Stimulated activated CD8-positive, alpha-beta memory T cell treated with anti-CD3 and anti-CD28 coated beads, Interleukin-2, amount 100 ng/mL, for 1 hour (primary cell): ENCODE results near the gene KCND3.

ENCODE experiments used
- DNase-seq, 2 donors: peaks; one replicate each; pipeline ENCODE4 v3.0.0-alpha.2; 2020; ENCODE audit warnings: low read depth in 2 of 2

Gene KCND3

DNA sequence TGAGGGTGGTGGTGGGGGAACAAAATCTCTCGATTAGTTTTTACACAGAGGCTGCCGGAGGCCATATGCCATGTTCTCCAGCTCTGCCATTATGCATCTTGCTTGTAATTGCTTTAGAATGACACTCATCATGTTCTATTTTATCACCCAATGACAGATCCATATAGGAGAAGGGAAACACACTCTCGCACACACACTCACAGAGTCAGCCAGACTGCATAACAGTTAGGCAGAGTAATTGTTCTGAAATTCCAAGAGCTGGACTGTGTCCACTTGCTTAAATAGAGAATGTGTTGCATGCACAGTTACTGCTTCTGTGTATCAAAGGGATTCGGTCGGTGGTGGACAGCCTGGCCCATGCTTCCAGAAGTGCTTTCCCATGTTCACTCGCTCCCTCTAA, 30.6 kb downstream of the KCND3 start:
- DNase-seq = no peak

DNA sequence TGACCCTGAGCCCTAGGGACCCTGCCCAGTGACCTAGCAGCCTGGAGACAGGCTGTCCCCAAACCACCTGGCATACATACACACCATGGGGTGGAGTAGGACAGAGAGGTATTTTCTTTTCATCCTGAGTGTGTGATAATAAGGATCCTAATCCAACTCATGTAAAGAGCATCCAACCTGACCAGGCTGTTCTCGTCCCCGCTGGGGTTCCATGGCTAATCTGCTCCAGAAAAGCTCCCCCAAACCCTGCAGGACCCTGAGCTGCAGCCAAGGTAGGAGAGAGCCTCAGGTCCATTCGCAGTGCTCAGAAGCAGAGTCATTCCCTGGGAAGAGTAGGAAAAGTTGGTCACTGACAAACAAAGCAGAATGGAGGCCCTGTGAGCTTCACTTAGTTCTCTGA, 31.4 kb downstream of the KCND3 start:
- no peak for DNase-seq

DNA sequence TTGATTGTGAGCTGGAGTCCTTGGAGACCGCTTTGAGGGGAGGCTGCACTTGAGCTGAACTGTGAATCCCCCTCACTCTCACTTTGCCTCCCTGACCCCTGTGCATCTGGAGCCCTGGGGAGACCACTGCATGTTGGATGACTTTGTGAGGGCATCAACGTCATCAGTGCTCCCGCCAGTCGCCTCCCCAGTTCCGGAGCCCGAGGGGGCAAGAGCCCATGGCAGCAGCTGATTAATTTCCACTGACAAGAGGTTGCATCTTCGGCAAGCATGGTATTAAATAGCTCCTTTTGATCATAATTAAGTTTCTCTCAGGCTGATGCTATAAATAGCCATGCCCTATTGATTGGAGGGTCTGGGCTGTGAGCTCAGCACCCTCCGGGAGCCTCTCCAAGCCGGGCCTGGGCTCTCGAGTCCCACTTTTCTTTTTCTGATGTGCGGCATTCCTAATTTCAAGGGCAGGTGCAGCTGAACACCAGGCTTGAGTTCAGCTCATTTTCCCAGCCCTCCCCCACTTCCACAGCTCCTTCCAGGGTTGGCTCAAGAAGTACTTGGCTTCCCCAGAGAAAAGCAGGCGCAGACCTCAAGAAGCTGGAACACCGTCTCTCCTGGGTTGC, 33.2 kb downstream of the KCND3 start:
- DNase-seq = no peak

DNA sequence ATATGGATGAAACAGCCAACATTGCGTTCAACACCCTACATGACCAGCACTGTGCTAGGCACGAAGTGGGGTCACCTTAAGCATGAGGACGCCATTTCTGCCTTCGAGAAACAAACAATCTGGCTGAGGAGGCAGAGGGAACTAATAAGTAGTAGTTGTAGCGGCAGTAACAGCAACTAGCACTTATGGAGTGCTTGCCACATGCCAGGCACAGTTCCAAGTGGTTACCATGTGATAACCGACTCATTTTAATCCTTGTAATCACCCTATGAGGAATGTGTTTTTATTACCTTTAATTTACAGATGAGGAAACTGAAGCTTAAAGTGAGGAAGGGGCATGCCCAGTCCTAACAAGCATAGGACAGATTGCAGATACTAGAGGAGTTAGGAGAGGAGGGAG, 33.7 kb downstream of the KCND3 start:
- DNase-seq = no peak

DNA sequence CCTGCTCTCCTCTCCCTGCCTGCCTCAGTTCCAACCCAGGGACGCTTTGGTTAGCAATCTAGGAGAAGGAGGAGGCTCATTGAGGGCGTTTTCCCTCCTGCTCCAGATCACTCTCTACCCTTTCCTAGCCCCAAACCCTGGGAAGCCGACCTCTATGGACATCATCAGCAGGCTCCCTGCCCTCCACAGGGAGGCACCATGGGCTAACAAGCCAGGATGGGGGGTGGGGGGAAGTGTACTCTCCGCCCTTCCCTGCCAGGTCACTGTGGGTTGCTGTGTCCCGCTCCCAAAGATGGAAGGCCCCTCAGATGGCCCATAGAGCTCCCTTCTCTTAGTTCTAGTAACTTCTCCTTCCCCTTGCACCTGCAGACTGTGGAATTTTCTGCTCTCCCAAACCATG, 35.7 kb downstream of the KCND3 start:
- DNase-seq = no peak

DNA sequence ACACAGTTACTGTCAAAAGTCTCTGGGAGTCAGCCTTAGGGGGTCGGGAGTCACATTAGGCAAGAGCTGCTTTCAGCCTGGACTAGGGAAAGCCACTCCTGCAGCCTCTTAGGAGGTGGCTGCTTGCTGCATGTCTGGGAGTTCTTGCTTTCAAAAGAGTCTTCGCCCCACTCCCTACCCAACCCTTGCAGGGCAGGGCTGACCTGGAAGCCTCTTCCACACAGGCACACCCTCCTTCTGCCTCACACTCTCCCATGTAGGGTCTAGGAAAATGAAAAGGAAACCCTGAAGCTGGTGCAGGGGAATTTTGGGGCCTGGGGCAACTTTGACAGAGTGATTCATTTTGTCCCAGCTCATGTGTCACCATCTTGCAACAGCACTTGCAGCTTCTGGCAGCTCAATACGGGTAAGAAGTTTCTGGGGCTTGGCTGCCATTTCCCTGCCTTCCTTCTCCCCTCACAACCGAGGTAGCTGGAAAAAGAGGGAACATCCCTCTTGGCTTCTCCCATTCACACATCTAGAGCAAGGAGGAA, 37.3 kb downstream of the KCND3 start:
- no peak for DNase-seq

DNA sequence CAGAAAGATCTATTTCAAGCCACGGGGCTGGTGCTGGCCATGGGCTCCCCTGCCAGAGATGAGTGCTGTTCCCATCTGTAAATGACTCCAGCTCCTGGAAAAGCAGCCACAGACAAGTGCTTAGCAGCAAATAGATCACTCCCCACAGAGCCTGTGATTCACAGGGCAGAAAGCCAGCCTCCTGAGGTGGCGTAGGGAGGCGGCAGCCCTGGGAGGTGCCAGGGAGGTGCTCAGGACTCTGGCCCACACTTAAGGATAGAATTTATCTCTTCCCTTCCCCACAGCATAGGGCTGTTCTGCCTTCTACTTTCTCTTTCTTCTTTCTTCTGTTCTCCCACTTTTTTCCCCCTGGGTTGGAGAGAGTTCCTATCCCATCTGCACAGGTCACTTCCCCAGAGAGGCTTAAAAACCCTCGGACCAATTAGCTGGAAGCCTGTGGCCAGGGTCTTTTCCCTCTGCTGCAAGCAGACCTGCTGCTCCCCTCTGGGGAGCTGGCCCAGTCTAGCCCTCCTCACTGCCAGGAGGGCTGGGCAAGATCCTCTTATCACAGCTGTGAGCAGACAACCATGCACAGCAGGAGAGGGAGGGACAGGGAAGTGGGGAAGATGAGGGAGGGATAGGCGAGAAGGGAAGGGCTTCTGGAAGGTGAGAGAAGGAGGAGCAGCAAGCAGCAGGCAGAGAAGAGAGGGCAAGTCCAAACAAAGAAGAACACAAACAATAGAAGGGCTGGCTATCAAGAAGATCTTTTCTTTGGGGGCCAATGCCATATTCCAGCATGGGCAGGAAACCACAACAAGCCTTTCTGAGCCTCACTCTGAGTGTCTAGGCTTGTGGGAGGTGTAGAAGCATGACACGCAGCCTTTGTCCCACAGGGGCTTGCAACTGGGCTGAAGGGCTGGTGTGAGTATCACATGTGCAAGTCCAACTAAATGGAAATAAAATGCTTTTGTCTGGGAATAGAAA, 41.0 kb downstream of the KCND3 start:
- DNase-seq = no peak

DNA sequence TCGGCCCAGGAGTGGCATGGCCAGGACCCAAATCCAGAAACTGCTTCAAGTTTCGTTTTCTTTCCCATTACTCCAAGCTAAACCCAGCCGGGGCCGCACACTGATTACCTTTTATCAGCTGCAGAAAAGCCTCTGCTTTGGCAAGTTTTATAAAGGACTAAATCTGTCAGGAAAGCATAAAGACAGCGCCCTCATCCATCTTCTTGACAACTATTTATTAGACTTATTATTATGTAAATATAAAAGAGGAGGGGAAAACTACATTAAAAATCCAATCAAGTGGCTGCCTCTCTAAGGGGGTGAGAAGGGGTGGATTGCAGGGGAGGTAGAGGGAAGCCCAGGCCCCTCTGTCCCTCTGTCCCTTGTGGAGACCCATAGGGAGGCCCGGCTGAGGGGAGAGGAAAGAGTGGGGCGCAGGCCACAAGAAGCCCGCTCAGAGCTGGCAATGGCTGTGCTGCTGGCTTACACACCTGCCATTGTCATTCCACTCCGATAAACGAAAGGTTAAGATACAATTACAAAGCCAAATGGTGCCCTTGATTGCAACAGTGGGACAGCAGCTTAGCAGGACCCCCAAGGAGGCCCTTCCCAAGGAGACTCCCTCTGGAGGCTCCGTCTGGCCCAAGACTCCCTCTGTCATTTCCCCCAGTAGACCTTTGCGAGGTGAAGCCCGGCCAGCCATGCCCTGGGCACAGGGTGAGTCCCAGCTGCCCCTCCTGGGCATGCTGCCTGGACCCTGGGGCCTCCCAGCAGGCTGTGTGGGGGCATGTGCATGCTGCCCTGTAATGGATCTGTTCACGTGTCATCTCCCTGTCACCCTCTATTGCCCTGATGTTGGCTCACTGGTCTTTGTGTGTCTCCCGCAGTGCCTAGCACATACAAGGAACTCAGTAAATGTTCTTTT, 45.4 kb downstream of the KCND3 start:
- no peak for DNase-seq

DNA sequence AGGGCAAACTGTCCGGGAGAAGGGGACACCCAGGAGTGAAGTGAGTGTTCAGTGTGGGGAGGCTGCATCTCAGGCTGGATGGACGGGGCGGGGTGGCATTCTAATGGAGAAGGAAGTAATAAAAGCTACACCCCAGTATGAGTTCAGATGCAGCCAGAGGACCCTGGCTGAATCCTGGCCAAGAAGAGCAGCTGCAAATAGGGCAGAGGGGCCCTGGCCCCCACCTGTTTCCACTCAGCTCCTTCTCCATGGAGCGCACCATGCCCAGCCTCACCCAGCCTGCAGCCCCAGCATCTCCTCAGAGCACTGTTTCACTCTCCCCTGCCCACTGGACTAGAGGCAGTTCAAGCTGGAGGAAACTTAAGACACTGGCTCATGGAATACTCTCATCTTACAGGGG, 46.4 kb downstream of the KCND3 start:
- DNase-seq = no peak

DNA sequence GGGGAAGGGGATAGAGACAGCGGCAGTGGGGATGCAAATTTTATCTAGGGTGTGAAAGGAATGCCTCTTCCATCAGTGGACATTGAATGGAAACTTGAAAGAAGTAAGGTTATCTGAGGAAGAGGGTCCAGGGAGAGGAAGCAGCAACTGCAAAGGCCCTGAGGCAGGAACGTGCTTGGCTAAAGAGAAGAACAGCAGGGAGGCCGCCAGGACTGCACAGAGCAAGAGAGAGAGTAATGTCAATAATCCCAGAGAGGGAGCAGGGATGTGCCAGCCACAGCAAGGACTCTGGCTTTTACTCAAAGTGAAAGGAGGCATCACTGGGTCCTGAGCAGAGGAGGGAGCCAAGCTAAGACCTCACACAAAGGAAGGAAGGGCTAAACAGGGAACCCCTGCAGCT, 50.9 kb downstream of the KCND3 start:
- DNase-seq = no peak

DNA sequence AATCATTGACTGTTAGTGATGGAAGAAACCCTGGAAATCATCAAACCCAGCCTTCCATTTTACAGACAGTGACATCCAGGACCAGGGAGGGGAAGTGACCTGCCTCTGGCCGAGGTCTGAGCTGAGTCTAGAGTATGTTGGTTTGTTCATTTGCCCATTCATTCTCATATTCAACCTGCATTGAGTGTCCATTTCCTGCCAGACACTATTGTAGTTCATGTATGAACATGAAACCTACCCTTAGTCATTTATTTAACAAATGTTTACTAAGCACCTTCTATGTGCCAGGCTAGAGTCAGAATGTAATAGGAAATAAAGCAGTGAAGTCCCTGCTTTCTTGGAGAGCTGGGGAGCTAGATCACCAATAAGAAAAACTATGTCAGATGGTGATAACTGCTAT, 51.3 kb downstream of the KCND3 start:
- no peak for DNase-seq

DNA sequence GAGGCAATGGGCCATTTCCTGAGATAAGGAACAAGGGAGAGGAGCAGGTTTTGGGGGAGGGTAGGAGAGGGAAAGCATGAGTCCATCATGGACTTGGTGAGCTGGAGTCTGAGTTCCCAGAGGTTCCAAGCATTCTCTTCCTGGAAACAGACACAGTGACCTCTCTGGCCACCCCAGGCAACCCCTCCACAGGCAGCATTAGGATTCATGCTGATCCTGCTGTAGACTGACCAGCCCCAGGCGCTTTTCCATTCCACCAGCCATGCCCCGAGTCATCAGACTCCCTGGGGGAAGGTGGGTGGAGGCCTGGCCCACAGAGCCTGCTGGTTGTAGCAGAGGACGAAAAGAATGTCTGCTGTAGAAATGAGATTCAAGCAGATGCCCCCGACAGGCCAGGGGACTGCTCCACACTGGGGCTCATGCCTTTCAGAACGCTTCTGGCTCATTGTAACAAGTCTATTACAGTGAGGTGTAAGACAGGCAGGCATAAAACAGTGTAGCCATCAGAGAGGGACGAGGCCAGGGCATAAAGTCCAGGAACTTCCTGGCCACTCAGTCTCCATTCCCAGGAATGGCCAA, 52.2 kb downstream of the KCND3 start:
- DNase-seq = no peak

DNA sequence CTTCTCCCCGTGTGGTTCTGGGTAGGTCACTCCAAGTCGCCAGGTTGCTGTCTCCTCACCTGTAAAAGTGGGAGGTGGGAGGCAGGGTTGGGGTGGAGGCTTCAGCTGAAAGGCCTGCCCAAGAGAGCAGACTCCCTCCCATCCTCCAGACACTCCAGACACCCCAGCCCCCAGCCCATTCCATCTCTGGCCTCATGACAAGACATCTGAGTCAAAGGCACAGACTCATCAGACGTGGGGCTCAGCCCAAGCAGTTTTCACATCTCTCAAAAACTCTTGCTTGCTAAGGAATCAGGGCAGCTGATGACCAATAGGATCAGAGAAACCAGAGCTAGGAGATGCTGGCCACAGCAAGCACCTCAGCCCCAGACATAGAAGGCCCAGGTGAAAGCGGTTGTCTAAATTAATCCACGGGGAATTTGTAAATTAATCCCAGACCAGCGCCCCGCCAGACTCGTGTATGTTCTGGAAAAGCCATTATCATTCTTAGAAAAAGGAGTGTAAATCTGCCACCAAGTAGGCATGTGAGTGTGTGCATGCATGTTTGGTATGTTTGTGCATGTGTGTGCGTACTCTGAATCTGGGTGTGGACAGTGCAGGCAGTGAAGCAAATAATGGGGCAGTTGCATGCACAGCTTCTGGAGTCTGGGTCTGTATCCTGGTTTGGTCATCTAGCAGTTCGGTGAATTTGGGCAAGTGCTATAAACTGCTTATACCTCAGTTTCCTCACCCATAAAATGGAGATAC, 55.2 kb downstream of the KCND3 start:
- no peak for DNase-seq

DNA sequence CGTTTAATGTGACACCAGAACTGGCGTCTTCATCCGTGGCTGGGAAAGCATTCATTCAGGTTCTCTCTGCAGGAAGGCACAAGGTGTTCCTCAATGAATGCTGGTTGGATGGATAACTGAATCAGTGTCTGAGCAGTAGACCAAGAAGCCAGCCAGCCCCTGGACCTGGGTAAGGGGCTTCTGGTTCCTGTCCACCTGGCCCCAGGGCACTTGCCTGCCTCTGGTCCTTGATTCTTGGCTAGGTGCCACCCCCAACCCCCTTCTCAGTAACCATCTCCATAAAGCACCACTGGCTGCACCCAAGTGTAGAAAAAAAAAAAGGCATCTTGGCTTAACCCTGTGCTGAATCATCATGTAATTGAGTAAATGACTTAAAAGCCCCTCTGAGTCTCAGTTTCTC, 59.1 kb downstream of the KCND3 start:
- DNase-seq = no peak

DNA sequence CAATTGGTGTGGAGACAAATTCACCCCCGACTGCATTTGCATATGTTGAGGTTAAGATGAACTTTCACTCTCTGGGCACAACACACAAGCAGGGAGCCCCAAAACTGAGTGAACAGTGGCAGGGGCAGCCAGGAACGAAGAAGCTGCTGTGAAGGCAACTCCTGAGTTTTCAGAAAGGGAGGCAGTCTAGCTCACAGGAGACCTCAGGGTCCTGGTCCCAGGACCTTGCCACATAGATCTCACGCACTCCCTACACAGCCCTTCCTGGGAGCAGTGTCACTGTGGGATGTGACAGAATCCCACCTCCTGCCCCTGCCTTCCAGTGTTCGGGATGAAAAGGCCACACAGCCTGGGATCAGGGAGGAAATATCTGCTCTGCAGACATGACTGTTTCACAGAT, 60.9 kb downstream of the KCND3 start:
- no peak for DNase-seq

DNA sequence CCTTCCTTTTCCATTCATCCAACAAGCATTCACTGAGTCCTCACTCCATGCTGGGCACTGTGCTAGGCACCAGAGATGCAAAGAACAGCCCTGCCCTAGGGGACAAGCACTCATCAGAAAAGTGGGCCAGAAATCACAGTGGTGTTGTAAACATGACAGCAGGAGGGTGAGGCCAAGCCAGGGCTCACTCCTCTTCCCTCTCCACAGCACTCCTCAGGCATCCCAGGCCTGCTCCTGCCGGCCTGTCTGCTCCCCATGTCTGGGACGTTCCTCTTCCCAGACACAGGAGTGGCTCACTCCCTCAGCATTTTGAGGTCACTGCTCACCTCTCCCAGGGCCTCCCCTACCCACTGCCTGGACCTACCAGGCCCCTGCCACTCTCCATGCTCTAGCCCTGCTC, 61.8 kb downstream of the KCND3 start:
- no peak for DNase-seq

DNA sequence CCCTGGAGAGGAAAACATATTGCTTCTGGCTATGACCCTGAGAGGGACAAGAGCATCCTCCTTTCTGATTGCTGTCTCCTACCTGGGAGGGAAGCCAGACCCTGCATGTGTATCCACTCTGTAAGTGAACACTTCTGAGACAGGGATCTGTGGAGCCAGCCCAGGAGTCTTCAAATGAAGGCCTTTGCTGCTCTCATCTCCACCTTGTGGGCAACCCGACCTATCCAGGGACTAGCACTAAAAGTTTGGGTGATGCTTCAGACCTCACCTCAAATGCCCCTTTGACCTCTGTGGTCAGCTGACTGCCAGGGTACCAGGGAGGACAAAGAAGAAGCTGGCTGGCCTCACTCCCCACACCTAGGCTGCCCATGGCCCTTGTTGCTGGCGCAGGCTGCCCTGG, 64.7 kb downstream of the KCND3 start:
- no peak for DNase-seq

DNA sequence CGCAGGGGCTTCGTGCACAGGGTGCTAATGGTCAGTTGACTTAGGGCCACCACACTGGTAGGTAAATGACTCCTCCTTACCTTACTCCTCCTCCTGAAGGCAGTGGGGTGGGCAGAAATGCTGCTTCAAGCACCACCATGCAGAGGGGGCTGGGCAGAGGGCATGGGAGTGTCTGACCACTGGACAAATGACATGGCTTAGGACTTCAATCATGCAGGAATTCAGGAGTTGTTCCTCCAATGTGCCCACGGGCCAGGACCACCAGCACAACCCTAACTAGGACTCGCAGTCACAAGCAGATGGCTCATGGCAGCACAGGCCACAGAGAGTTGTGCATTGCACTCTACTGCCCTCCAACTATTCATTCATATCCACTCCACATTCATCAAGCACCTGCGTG, 65.7 kb downstream of the KCND3 start:
- DNase-seq = no peak

DNA sequence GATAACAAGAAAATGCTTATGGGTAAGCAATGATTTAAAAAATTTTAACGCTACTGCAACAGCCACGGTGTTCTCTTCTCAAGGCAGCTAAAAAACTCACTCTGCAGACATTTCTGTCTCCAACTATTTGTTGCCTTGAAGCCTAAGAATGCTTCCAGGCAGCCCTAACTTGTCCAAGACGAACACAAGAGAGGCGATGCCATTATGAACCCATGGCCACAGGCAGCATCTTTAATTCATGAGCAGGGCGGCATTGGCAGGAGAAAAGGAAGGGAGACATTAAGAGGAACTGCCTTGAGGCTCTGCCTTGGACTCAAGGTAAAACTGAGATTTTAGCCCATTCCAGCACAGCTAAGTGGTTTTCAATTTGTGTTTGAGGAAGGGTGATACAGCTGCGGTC, 67.5 kb downstream of the KCND3 start:
- DNase-seq = no peak

DNA sequence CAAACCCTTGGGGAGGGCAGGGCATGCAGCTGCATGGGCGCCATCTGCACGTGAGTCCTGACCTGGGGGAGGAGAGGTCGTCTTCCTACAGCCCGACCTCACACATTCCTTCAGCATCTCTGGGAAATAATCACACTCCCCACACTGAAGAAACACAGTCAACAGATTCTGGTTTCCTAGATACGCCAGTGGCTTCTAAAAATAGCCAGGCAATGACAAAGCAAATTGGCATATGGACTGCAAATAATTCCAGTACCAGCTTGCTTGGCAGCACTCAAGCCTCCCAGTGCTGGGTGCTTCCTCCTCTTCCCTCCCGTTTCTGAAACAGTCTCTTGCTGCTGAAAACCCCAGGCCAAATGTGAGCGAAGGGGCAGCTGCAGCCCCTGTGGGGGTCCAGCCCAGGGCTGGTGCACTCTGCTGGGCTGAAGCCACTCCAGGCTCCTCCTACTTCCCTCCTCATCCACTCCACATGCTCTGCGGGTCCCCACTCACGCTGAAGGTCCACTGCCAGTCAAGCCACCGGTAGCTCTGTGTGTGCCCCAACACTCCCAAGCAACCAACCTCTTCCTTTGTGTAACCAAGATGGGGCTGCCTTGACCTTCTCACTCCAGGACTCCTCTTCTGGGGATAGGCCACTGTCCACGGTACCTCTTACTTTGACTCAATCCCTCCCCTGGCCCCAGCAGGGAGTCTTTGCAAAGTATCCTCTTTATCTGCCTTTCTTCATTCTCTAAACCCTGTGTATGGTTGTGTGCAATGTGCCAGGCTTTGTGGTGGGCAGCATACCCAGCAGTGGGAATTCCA, 69.0 kb downstream of the KCND3 start:
- DNase-seq = no peak
